DMS53 treated with DMSO at 0.1 percent for 48 hours (cell line): ENCODE results near the gene PRKCG.

Source experiments
- DNase-seq: peaks from one replicate; lab custom pipeline; 2025; ENCODE audit not compliant: unreplicated experiment; lab: John Stamatoyannopoulos, UW

Gene PRKCG

GRCh38 chr19:53897459-53897858 lies 15.5 kb downstream of the PRKCG start:
- no peak for DNase-seq

- no peak for DNase-seq
Measured at GRCh38 chr19:53898166-53898565, 16.2 kb downstream of the PRKCG start.

GRCh38 chr19:53898636-53899341 lies 16.8 kb downstream of the PRKCG start:
- DNase-seq: no peak

- no peak for DNase-seq
Measured at GRCh38 chr19:53900191-53900860, 18.3 kb downstream of the PRKCG start.

GRCh38 chr19:53903055-53903680 lies 21.2 kb downstream of the PRKCG start:
- DNase-seq: no peak

GRCh38 chr19:53904909-53905308 lies 22.9 kb downstream of the PRKCG start:
- no peak for DNase-seq

GRCh38 chr19:53905787-53906186 lies 23.8 kb downstream of the PRKCG start:
- no peak for DNase-seq

GRCh38 chr19:53906211-53907192 lies 24.5 kb downstream of the PRKCG start:
- no peak for DNase-seq

- no peak for DNase-seq
Measured at GRCh38 chr19:53907193-53907581, 25.2 kb downstream of the PRKCG start.

- DNase-seq: no peak
Measured at GRCh38 chr19:53907690-53908089, 25.7 kb downstream of the PRKCG start.

- no peak for DNase-seq
Measured at GRCh38 chr19:53908106-53908934, 26.3 kb downstream of the PRKCG start.

- no peak for DNase-seq
Measured at GRCh38 chr19:53908935-53909415, 27.0 kb downstream of the PRKCG start, which contains the start of gene CACNG7. Gene CACNG7, plus strand, starts transcription at chr19:53909278. Its CDS starts 3,554 bp downstream, at chr19:53912832.

GRCh38 chr19:53909471-53910169 lies 27.6 kb downstream of the PRKCG start:
- DNase-seq: no peak

GRCh38 chr19:53910170-53910518 lies 28.1 kb downstream of the PRKCG start:
- no peak for DNase-seq

- DNase-seq: no peak
Measured at GRCh38 chr19:53912653-53913052, 30.7 kb downstream of the PRKCG start.

GRCh38 chr19:53915000-53915399 lies 33.0 kb downstream of the PRKCG start:
- DNase-seq: no peak

- no peak for DNase-seq
Measured at GRCh38 chr19:53916004-53916403, 34.0 kb downstream of the PRKCG start.

- DNase-seq: no peak
Measured at GRCh38 chr19:53917356-53917755, 35.4 kb downstream of the PRKCG start.

- DNase-seq: no peak
Measured at GRCh38 chr19:53927739-53928138, 45.7 kb downstream of the PRKCG start.
